ENCODE data around the gene LSM12.

Gene LSM12

GRCh38 chr17:44095647-44096496 is 29.4 kb upstream of the LSM12 start:
- DNase-seq = no peak

GRCh38 chr17:44095388-44095646 is 28.8 kb upstream of the LSM12 start:
- DNase-seq = no peak

GRCh38 chr17:44094701-44095387 is 28.4 kb upstream of the LSM12 start:
- DNase-seq = no peak

DNA sequence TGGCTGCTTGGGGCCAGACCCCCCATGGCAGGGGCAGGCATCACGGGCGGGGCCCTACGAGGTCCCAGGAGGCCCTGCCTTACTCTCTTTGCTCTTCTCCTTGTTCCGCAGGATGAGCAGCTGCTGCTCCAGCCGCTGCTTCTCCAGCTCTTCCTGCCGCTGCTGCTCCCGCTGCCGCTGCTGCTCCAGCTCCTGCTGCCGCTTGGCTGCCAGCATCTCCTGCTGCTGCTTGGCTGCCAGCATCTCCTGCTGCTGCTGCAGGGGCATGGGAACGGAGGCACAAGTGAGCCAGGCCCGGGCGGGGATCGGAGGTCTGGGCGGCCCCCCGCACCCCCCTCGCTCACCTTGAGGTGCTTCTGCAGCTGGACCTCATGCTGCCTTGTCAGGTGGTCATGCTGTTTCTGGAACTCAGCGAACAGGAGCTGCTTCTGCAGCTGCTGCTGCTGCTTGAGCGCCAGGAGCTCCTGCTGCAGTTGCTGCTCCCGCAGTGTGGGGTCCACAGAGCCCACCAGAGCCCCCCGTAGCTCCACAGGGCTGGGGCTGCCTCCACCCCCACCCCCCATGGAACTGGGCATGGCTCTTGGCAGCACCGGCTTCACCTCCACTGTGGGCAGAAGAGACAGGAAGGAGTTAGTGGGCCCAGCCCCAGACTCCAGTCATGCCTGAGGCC is 26.9 kb upstream of the LSM12 start:
- no peak for DNase-seq

GRCh38 chr17:44092051-44092450 is 25.6 kb upstream of the LSM12 start:
- no peak for DNase-seq

DNA sequence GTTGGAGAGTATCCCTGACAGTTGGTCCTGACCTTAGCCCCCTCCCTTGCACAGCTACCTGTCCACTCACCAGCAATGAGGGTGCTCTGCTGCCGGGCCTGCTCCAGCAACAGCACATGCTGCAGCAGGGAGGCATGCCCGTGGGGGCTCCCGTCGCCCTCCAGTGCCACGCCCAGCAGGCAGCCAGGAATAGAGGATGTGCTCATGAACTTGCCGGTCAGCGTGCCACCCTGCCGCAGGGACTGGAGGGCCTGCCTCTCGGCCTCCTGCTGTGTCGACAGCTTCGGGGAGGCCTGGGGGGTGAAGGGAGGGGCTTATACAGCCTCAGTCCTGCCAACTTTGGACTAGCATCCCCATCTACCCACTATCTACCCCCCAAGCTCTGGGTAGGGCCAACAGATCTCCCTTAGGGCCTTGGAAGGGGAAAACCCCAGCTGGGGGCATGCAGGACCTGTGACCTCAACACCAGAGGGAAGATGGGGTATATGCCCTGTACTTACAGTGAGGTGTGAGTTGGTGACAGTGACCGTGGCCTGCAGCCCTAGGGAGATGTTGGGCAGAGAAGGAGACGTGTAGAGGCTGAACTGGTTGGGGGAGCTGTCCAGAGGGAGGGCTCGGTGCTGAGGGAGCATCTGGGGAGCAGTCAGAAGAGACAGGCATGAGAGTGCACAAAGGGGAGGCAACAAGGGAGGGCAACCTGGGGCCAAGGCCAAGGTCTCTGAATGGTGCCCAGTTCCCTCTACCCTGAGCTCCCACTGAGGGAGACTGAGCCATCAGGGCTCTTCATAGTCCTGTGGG is 24.9 kb upstream of the LSM12 start:
- no peak for DNase-seq

DNA sequence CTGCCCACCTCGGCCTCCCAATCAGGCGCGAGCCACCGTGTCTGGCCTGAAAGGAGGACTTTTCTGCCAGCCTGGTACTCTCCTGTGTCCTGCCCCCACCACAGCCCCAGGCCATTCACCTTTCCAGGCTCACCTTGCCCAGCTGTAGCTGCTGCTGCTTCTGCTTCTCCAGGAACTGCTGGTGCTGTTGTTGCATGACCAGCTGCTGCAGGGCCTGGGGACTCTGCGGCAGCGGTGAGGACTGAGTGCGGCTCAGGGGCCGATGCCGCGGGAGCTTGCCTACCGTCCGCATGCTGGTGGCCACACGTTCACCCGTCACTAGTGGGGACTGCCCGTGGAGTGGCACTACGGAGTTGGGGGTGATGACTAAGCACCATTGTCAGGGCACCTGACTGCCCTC is 21.8 kb upstream of the LSM12 start:
- no peak for DNase-seq

DNA sequence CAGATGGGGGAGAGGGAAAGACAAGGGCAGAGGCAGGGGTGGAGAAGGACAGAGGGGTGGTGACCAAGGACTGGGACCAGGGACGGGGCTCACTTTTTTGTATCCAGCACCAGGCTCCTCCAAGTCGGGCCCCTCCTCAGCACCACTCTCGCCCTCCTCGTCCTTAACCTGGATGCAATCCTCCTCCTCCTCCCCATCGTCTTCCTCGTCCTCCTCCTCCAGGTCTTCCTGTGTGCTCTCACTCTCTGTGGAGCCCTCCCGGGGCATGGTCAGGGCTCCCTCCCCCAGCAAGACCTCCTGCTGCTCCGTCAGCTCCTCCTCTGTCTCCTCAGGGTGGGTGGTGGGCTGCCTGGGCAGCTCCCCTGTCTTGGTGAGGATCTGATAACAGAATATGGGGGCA is 20.8 kb upstream of the LSM12 start:
- DNase-seq = no peak

DNA sequence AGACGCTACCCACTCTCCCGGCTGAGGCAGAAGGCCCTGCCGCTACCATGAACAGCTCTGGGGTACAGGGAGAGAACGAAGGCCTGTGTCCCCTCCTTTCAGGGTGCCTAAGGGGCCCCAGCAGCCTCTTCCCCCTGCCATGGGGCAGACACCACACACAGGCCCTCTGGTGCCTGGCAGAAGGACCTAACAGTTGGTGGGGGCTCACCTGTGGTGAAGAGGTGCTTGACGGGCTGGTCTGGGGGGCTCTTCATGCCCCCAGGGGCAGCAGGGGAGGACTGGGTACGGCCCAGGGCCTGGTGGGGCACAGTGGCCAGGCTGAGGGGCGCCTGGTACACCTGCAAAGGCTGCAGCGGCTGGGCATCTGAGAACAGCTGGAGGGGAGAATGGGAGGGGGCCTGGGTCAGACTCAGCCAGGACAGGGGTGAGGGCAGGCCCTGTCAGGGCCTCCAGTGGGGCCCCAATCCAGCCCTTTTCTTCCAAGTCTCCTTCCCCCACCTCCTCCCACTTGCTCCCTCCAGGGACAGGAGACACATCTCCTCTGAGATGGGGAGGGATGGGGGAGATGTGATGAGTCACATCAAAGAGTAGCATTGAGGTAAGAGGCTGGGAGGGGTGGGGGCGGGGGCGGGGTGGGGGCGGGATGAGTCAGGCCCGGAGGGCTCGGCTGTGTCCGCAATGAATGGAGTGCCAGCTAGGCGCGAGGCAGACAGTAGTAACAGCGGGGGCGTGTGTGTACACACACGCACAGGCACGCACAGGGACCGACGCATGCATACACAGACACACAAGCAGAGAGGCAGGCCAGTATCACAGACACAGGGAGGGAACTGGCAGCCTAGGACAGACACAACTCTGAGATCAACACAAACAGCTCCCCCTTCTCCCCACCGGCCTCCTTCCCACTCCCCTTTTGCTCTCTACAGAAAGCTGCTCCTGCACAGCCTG is 20.2 kb upstream of the LSM12 start:
- DNase-seq = no peak

DNA sequence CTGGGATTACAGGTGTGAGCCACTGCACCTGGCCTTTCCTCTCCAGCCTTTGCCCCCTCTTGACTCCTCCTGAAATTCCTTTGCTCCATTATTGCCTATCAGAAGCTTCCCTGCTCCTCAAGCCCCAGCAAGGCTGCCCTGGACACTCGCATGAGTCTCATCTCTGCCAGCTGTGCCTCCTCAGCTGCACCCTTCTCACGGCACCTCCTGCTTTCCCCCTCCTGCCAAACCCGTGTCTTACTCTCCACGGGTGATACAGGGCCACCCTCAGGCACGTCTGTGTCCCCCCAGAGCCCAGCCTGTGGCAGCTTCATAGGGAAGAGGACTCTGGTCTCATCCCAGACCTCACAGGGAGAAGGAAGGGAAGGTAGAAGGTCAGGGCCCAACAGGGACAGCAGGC is 19.4 kb upstream of the LSM12 start:
- DNase-seq = no peak

DNA sequence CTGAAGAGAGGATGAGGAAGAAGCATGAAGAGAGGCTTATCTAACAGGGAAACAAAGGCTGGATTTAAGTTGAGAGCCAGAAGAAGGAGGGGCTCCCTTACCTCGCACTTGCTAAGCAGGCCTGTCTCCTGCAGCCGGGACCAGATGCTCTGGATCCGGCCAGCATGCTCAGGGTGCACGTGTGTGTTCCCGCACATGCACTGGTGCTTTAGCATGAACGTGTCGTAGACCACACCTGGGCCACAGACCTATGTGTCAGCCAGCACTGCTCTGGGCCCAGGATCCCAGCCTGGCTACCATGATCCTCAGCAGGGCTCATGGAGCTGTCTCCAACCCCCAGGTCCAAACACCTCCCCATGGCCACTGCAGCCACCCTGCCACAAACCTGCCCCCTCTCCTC is 18.4 kb upstream of the LSM12 start:
- DNase-seq = no peak

GRCh38 chr17:44084131-44084538 is 17.7 kb upstream of the LSM12 start:
- DNase-seq = no peak

DNA sequence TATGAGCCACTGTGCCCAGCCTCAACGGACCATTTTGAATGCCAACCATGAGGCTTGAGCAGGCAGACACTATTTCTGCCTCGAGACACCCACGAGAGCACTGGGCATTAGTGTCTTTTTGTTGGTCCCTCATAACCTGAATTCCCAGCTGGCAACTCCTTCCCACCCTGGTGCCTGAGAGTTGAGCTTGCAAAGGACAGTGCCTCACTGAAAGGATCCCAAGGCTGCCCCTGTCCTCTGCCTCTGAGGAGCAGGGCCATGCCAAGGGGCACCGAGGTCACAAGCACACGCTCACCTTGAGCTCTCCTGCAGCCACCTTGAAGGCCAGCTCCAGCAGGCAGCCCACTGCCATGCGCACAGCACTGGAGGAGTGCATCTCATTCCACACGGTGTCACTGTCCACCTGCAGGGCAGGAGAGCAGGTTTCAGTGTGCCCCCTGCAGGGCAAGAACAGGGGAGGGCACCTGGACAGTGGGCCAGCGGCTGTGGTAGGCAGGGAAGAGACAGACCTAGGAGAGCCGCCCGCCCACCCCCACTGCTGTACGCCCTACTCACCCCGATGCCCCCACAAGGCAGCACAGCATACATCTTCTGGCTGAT is 16.9 kb upstream of the LSM12 start:
- no peak for DNase-seq

DNA sequence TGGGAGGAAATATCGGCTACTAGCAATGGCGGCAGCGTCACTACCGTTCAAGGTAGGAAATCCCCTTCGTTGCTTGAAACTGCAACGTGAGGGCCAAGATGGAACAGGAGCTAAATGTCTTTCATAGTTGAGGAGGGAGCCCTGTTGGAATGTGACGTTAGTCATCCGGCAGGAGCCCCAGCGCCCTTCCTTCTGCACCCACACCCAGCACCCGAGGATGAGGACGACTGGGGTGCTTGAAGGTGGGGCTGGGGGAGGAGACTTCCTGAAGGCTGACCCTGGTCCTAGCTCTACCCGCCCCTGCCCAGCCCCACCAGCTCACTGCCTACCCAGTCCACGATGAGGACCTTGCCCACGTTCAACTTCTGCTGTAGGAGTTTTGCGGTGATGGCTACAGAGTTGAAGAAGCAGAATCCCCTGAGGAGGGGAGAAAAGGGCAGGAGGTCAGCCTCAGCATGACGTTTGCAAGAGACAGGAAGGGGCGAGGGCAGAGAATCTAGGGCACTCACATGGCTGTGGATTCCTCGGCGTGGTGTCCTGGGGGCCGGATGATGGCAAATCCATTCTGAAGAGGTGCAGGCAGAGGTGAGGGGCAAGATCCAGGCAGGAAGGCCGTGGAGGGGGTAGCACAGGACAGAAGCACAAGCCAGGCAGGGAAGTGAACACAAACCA is 15.9 kb upstream of the LSM12 start:
- DNase-seq = no peak

- DNase-seq = no peak
These were observed 15.2 kb upstream of the LSM12 start for GRCh38 chr17:44081681-44082080.

- no peak for DNase-seq
These were observed 13.7 kb upstream of the LSM12 start for GRCh38 chr17:44079877-44080821.

DNA sequence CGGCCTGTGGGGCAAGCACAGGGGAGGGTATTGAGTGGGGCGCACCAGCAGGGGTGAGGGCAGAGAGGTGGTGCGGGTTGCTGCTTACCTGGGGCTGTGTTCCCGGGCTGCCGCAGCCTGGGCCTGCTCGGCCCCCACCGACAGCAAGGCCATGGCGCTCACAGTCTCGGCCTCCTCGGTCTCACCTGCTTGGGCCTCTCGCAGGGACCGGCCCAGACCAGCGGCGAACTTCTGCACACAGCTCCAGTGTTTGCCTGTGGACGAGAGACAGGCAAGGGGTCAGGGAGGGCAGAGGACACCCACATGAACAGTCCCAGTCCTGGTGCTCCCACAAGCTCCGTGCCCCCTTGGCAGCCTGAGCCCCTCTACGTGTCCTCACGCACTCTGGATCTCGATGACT is 11.9 kb upstream of the LSM12 start:
- no peak for DNase-seq

DNA sequence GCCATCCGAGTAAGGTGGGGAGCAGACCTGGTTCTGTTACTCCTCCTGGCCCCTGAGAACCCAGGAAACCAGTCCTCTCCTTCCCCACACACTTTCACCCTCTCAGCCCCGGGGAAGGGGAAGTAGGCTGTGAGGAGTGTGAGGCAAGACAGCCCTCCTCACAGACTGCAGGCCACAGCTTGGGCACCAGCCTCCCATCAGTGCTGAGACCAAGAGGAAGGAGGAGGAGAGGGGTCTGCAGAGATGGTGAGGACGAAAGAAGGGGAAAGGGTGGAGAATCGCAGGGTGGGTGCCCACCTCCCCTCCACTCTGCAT is 11.1 kb upstream of the LSM12 start:
- no peak for DNase-seq

DNA sequence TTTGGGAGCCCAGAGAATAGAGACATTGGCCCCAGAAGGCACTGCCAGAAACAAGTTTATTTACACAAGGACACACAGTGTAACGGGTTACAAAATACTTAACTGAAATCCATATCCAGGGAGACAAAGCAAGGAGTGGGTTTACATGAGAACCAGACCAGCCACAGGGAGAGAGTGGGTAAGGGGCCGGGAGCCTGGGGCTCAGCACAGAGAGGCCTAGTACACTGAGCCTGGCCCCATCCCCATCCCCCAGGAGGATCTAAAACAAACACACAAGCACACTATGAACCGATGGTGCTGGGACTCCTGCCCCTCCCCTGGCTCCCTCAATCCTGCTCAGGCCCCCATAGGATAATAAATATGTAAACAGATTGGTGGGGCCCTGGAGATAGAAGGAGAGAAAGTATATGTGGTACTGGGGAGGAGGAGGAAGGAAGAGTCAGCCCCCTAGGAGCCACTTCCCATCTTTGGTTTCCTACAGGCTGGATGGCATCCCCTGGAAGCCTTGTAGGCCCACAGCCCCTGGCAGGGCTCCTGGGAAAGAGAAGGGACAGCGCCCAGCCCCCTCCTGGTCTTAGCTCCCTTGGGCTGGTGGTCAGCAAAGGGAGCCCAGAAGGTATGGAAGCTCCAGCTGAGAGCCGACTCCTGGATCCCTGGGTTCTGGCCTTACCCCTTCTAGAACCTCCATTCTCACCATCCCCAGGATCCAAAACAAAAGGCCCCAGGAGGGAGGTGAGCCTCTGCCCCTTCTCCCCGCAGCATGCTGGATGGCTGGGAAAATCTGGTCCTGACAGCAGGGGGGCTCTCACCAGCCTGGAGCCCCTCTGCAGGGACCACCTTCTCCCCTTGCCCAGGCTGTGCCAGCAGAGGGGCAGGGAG is 10.5 kb upstream of the LSM12 start:
- DNase-seq = no peak
